Measurements from ENCODE around the gene ADAMTSL3.

DNA sequence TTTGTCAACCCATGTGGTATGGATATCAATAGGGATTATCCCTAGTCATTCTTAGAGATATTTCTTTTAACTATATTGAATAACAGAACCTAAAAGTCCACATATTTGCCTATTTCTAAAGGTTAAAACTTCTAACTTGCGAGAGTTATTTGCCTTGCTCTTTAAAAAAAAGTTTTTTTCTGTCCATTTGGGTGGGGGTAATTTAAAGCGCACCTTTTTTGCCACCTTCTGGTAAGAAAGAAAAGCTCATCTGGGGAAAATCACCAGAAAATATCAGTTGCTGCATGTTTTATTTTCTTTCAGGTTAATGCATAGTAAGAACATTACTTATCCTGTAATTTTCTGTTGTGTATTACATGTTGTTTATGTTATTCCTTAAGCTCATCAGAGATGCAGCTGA, 339.7 kb downstream of the ADAMTSL3 start:
- no peak for TF ChIP-seq EZH2phosphoT487 (IDR thresholded peaks at IDR 0.05; ENCODE audit: borderline replicate concordance, low read depth)
- no peak for TF ChIP-seq GABPA (IDR thresholded peaks at IDR 0.05; ENCODE audit: low read depth)
- TF ChIP-seq TEAD4 (IDR thresholded peaks at IDR 0.05; ENCODE audit: borderline replicate concordance, insufficient read depth) = no peak
- no peak for TF ChIP-seq EP300 (IDR thresholded peaks at IDR 0.05; ENCODE audit: borderline replicate concordance in 1 of 2, low read depth in 1 of 2, low read length in 1 of 2)
- no peak for TF ChIP-seq YY1 (IDR thresholded peaks at IDR 0.05; ENCODE audit: low read depth)
- no peak for TF ChIP-seq SIN3A (IDR thresholded peaks at IDR 0.05; ENCODE audit: borderline replicate concordance, low read depth, low read length)
- TF ChIP-seq, protein P1, sequence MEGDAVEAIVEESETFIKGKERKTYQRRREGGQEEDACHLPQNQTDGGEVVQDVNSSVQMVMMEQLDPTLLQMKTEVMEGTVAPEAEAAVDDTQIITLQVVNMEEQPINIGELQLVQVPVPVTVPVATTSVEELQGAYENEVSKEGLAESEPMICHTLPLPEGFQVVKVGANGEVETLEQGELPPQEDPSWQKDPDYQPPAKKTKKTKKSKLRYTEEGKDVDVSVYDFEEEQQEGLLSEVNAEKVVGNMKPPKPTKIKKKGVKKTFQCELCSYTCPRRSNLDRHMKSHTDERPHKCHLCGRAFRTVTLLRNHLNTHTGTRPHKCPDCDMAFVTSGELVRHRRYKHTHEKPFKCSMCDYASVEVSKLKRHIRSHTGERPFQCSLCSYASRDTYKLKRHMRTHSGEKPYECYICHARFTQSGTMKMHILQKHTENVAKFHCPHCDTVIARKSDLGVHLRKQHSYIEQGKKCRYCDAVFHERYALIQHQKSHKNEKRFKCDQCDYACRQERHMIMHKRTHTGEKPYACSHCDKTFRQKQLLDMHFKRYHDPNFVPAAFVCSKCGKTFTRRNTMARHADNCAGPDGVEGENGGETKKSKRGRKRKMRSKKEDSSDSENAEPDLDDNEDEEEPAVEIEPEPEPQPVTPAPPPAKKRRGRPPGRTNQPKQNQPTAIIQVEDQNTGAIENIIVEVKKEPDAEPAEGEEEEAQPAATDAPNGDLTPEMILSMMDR (IDR thresholded peaks at IDR 0.05) = no peak; the same call in 1 of the 2 replicates
- TF ChIP-seq, protein P2, sequence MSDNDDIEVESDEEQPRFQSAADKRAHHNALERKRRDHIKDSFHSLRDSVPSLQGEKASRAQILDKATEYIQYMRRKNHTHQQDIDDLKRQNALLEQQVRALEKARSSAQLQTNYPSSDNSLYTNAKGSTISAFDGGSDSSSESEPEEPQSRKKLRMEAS (IDR thresholded peaks at IDR 0.05; ENCODE audit: low read depth) = no peak

Data from SK-N-SH (cell line).